ENCODE measurements around the gene FCHSD2. TPM values are rescaled to one million over a fixed set of nuclear protein-coding genes. Genes with fewer than 3 reads are reported as not detected.

Gene FCHSD2
- total and polyA plus RNA-seq, 2 donors (not counting 1 experiment from before 2014, with no cell fraction given) = 113 to 189 TPM

DNA sequence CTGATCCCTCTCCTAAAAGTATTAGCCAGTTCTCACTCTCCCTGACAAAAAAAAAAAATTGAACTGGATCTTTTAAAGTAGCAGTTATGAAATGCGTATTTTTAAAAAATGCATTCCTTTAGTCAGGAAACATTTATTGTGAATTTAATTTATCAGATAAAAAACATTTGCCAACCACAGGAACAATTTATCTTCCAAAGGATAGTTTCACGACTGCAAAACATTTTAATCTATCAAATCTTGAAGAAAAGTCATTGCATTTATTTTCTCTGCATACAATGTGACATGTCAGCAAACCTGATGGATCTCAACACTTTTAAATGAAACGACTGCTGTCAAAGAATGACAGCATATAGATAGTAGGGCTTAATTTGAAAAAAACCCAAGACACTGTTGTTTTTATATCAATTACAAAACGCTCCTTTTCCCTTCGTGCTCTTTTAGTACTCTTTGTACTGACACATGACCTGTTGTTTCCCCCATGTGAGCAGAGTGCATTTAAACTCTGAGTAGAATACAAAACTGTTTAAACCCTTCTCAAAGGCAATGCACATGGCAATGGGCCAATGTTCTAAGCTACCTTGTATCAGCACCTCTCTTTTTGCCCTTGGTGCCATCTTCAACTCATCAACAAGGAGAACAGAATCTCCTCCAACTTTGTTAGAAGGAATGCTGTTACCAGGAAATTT lies 220.9 kb downstream of the FCHSD2 start:
- ATAC-seq (ENCODE audit: low read depth) = no peak
- no peak overlapping the region for H3K4me3 Mint-ChIP-seq
- H3K9me3 ChIP-seq (ENCODE audit: control extremely low read depth in 1 of 3, control insufficient read depth in 2 of 3, insufficient read depth in 1 of 3, low read length in 2 of 3) = no peaks in the 10 kb centered on the region
- WGBS (ENCODE audit: insufficient coverage) = no CpG with 5 or more reads among the region's 5 CpGs
- no peaks in the 10 kb centered on the region for H4K20me1 ChIP-seq (ENCODE audit: control insufficient read depth, insufficient read depth, low read length, poor library complexity, severe bottlenecking)
- H3K27ac ChIP-seq (ENCODE audit: low read length in 2 of 2) = peak overlapping the region in 1 of 2 donors; percentile 51
- H3K4me1 Mint-ChIP-seq = peaks cover 18% of the 10 kb centered on the region
- H3K4me3 ChIP-seq (ENCODE audit: control extremely low read depth in 1 of 5, extremely low read depth in 1 of 5, insufficient read depth in 1 of 5, low read depth in 2 of 5, low read length in 4 of 5) = no peak overlapping the region
- no peaks in the 10 kb centered on the region for H3K27me3 ChIP-seq (replicated peaks in 1 of 4; ENCODE audit: control extremely low read depth in 1 of 4, control insufficient read depth in 3 of 4, insufficient read depth in 4 of 4, low read length in 3 of 4)
- intact Hi-C loops (cut with micrococcal nuclease) = no loop called here
- no peak overlapping the region for H2AFZ ChIP-seq (ENCODE audit: insufficient read depth, low read depth, low read length, poor library complexity, severe bottlenecking)
- CTCF ChIA-PET = interaction anchor here (1.2 to 8.4 kb wide), 2 partner anchors 257 to 321 kb away, joined by 3 to 187 read pairs; no protein-coding TSS in a partner anchor
- H3K36me3 ChIP-seq (replicated peaks in 1 of 2; ENCODE audit: control extremely low read depth in 1 of 2, control insufficient read depth in 1 of 2, extremely low read depth in 1 of 2, insufficient read depth in 2 of 2, low read length in 1 of 2) = peaks cover 6 to 57% of the 10 kb centered on the region in 2 experiments
- no peak overlapping the region for H3K9ac ChIP-seq (ENCODE audit: low read length)
- H3K79me2 ChIP-seq (ENCODE audit: control insufficient read depth, insufficient read depth, low read length) = peaks cover 74% of the 10 kb centered on the region
- TF ChIP-seq, protein P1, sequence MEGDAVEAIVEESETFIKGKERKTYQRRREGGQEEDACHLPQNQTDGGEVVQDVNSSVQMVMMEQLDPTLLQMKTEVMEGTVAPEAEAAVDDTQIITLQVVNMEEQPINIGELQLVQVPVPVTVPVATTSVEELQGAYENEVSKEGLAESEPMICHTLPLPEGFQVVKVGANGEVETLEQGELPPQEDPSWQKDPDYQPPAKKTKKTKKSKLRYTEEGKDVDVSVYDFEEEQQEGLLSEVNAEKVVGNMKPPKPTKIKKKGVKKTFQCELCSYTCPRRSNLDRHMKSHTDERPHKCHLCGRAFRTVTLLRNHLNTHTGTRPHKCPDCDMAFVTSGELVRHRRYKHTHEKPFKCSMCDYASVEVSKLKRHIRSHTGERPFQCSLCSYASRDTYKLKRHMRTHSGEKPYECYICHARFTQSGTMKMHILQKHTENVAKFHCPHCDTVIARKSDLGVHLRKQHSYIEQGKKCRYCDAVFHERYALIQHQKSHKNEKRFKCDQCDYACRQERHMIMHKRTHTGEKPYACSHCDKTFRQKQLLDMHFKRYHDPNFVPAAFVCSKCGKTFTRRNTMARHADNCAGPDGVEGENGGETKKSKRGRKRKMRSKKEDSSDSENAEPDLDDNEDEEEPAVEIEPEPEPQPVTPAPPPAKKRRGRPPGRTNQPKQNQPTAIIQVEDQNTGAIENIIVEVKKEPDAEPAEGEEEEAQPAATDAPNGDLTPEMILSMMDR (IDR thresholded peaks at IDR 0.05) = no peak
- POLR2A ChIA-PET = no interaction called here
- peak overlapping the region; percentile 53 for H3K27ac Mint-ChIP-seq
- H3K9me3 Mint-ChIP-seq (ENCODE audit: insufficient read depth) = no peaks in the 10 kb centered on the region
- DNase-seq = no peak
- H3K4me2 ChIP-seq (replicated peaks; ENCODE audit: low read depth, low read length, poor library complexity, severe bottlenecking) = no peak overlapping the region
- peaks cover 8 to 14% of the 10 kb centered on the region in 2 donors for H3K4me1 ChIP-seq (ENCODE audit: control insufficient read depth in 2 of 2, insufficient read depth in 2 of 2, low read length in 2 of 2)
- no peaks in the 10 kb centered on the region for H3K27me3 Mint-ChIP-seq

GRCh38 chr11:72920001-72920400 lies 222.1 kb downstream of the FCHSD2 start:
- Mint-ChIP-seq H3K9me3 (ENCODE audit: insufficient read depth) (no peaks in the 10 kb centered on the region), H3K4me1 (peaks cover 14% of the 10 kb centered on the region), H3K4me3 (no peak overlapping the region), H3K27ac (peak overlapping the region; percentile 38), H3K27me3 (no peaks in the 10 kb centered on the region)
- Histone ChIP-seq H3K4me3 (ENCODE audit: control extremely low read depth in 1 of 5, extremely low read depth in 1 of 5, insufficient read depth in 1 of 5, low read depth in 2 of 5, low read length in 4 of 5) (no peak overlapping the region), H3K79me2 (ENCODE audit: control insufficient read depth, insufficient read depth, low read length) (peaks cover 73% of the 10 kb centered on the region), H3K4me2 (replicated peaks; ENCODE audit: low read depth, low read length, poor library complexity, severe bottlenecking) (no peak overlapping the region), H3K36me3 (replicated peaks in 1 of 2; ENCODE audit: control extremely low read depth in 1 of 2, control insufficient read depth in 1 of 2, extremely low read depth in 1 of 2, insufficient read depth in 2 of 2, low read length in 1 of 2) (peaks cover 13 to 53% of the 10 kb centered on the region in 2 experiments), H3K4me1 (ENCODE audit: control insufficient read depth in 2 of 2, insufficient read depth in 2 of 2, low read length in 2 of 2) (peaks cover 3 to 4% of the 10 kb centered on the region in 2 donors), H3K27me3 (replicated peaks in 1 of 4; ENCODE audit: control extremely low read depth in 1 of 4, control insufficient read depth in 3 of 4, insufficient read depth in 4 of 4, low read length in 3 of 4) (no peaks in the 10 kb centered on the region), H3K9me3 (ENCODE audit: control extremely low read depth in 1 of 3, control insufficient read depth in 2 of 3, insufficient read depth in 1 of 3, low read length in 2 of 3) (peaks cover 0 to 4% (median 0%) of the 10 kb centered on the region in 3 donors), H3K9ac (ENCODE audit: low read length) (no peak overlapping the region), H3K27ac (ENCODE audit: low read length in 2 of 2) (peak overlapping the region in 1 of 2 donors; percentile 53), H2AFZ (ENCODE audit: insufficient read depth, low read depth, low read length, poor library complexity, severe bottlenecking) (no peak overlapping the region), H4K20me1 (ENCODE audit: control insufficient read depth, insufficient read depth, low read length, poor library complexity, severe bottlenecking) (no peaks in the 10 kb centered on the region)
- TF ChIP-seq EZH2 (IDR thresholded peaks at IDR 0.05; ENCODE audit: borderline replicate concordance, insufficient read depth, low read depth, low read length, poor library complexity, severe bottlenecking) = no peak
- TF ChIP-seq, protein P1 (IDR thresholded peaks at IDR 0.05) = no peak
- intact Hi-C loops (cut with micrococcal nuclease) = no loop called here
- ATAC-seq (ENCODE audit: low read depth) (no peak), DNase-seq (no peak)
- ChIA-PET POLR2A (no interaction called here), CTCF (interaction anchor here (1.3 to 1.8 kb wide), 2 partner anchors 257 to 323 kb away, joined by 3 to 11 read pairs; no protein-coding TSS in a partner anchor)

All from B cell (primary cell).